ENCODE data around the gene CEACAM4.

The CEACAM4 gene

GRCh38 chr19:41626877-41627276 is at the start of gene CEACAM4:
TSS of gene CEACAM4 (minus strand) at chr19:41627074. CDS start at chr19:41626963, 111 bp downstream.
- peak; percentile 4 for DNase-seq

DNA sequence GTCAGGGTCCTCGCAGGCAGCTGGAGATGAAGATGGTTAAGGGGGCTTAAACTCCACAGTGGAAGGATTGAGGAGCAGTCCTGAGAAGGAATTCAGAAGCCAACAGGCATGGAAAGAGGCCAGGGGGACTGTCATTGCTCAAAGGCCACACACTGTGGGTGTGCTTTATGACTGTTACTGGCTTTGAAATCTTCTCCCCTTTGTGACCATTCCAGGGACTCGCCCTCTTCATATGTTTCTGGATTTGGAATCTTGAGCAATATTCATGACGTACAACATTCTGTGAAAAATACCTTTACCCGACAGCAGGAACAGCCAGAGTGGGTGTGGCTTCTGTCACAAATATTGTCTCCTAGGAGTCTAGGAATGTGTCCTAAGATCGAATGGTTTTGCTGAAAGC is 44.6 kb upstream of the CEACAM4 start:
- no peak for DNase-seq

DNA sequence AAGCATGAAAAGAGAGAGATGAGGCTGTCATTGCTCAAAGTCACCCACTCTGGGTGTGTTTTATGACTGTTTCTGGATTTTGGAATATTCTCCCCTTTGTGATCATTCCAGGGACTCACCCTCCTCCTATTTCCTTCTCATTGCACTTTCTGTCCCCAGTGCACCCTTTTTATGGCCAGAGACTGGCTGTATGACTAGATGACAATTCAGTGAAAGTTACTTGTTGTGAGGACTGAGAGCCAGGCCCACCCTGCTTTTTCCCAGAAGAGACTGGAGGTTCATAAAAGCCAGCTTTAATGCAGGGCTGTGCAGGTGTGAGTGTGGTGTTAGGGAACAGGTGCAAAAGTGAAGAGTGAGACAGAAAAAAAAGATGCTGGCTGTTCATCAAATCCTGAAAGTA is 43.9 kb upstream of the CEACAM4 start:
- no peak for DNase-seq

DNA sequence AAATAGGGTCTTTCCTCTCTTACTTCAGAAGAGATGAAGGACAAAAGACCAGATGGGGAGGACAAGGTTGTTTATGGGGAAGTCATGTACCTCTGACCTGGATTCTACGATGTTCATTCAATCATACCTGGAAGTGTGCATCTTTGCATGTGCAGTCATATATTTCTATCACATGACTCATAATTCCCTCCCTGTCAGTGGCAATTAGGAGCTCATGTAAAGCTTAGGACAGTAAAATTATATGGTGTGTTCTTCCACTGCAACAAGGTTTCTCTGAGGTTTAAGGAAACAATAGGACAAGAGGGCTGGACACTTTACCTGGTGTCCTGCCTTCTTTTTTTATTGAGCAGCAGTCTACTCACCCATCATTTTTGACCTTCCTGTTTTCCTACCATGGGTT is 41.4 kb upstream of the CEACAM4 start:
- DNase-seq, result no peak

GRCh38 chr19:41666075-41666474 is 39.2 kb upstream of the CEACAM4 start:
- DNase-seq, result no peak

- DNase-seq, result peak; percentile 22
Observed at GRCh38 chr19:41657157-41657556, 30.3 kb upstream of the CEACAM4 start.

DNA sequence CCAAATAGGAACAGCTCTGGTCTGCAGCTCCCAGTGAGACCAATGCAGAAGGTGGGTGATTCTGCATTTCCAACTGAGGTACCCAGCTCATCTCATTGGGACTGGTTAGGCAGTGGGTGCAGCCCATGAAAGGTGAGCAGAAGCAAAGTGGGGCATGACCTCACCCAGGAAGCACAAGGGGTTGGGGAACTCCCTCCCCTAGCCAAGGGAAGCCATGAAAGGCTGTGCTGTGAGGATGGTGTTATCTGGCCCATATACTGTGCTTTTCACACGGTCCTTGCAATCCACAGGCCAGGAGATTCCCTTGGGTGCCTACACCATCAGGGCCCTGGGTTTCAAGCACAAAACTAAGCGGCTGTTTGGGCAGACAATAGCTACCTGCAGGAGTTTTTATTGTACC is 29.9 kb upstream of the CEACAM4 start:
- peak; percentile 32 for DNase-seq

GRCh38 chr19:41652250-41652649 is 25.4 kb upstream of the CEACAM4 start:
- DNase-seq, result no peak

DNA sequence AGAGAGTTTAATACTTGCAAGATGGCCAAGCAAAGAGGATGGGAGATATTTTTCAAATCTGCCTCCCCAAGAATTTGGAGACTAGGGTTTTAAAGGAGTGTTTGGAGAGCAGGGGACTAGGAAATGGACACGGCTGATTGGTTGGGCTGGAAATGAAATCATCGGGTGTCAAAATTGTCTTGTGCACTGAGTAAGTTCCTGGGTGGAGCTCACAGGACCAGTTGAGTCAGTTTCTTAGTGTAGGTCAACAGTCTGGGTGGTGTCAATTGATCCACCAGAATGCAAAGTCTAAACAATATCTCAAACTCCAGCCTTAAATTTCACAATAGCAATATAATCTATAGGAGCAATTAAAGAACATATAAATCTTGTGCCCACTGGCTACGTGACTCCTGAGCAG is 23.0 kb upstream of the CEACAM4 start:
- no peak for DNase-seq

DNA sequence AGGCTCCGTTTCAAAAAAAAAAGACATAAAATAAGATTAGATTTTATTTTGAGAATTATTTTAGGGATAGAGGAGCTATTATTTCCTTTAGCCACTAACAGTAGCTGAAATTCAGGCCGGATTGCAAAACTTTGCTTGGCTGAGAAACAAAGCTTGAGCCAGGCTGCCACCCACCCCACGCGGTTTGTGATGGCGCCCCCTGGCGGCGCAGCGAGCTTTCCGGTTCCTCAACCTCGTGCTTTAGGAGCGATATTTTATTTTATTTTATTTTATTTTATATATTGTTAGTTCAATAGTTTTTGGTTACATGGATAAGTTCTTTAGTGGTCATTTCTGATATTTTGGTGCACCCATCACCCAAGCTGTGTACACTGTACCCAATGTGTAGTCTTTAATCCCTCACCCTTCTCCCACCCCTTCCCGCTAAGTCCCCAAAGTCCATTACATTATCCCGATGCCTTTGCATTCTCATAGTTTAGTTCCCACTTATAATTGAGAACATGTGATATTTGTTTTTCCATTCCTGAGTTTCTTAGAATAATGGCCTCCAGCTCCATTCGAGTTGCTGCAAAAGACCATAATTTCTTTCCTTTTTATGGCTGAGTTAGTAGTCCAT is 19.8 kb upstream of the CEACAM4 start:
- DNase-seq, result peak; percentile 22

- DNase-seq, result peak; percentile 79
Observed at GRCh38 chr19:41641879-41642485, 15.1 kb upstream of the CEACAM4 start.

GRCh38 chr19:41638641-41639081 is 11.8 kb upstream of the CEACAM4 start:
- peak; percentile 6 for DNase-seq

DNA sequence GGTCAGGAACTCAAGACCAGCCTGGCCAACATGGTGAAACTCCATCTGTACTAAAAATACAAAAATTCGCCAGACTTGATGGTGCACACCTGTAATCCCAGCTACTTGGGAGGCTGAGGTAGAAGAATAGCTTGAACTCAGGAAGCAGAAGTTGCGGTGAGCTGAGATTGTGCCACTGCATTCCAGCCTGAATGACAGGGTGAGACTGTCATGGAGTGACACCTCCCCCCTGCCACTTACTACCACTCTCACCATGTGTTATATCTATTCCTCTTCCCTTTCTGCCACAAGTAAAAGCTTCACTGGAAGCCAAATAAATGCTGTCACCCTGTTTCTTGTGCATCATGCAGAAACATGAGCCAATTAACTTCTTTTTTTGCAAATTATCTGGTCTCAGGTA is 10.6 kb upstream of the CEACAM4 start:
- DNase-seq, result no peak

GRCh38 chr19:41627966-41628675 is 1.2 kb upstream of the CEACAM4 start:
- DNase-seq, result no peak

DNA sequence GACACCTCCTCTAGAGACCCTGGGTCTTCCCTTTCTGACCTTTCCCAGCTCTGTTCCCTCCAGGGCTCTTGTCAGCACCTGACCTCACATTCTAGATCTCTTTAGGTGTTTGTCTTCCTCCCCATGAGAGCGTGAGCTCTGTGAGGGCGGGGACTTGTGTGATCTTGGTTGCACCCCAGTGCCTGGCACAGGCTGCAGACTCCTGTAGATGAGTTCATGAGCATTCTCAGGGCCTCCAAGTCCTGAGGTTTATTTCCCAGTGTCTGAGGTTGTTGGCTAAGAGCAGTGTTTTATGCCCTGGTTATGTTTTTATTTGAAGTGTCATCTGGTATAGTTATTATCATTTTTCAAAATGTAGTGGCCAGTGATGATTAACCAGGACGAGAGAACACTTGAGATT is 596 bp downstream of the CEACAM4 start:
- no peak for DNase-seq

DNA sequence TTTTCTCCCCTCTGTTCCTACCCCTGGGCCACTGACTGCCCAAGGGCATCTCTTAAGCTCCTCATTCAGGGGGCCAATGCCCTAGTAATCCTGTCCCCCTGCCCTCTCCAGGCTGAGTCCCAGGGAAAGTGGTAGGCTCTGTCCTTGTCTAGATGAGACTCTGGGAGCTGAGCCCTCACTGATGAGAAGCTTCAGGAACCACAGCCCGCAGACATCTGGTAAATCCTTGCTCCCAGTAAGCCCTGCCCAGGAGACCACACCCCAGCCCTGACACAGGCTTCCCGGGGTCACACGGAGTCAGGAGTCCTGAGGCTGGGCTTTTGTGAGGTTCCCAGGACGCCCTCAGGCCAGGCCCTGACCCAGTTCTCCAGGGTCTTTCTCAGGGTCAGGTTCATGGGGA is 1.9 kb downstream of the CEACAM4 start:
- no peak for DNase-seq

DNA sequence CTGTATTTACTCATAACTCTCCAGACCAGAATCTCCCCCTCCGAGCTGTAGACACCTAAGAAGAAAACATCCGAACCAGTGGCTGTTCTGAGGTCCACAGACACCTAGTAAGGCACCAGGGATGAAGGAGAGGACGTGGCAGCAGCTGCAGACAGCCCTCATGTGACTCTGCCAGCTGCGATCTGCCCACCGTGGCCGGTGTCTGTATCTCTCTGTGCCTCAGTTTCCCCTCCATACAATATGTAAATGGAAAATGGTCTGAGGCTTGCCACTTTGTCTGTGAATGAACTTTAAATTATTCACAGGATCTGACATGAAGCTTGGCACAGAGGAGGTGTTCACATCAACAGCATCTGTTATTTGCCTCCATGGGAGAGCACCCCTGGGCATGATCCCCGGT is 2.4 kb downstream of the CEACAM4 start:
- DNase-seq, result no peak

DNA sequence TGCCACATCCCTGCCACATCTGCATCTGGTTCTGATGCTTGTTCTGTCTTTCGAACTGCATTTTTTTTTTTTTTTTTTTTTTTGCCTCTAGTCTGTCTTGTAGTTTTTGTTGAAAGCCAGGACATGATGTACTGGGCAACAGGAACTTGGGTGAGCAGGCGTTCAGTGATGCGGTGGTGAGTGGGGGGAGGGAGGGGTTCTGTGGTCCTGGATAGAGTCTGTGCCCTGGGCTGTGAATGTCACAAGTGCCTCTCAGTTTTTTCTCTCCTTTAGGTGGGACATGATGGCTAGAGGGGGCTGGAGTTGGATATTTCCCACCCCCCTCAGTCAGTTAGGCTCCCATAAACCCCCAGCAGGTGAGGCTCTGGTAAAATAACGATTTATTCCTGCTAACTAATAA is 3.5 kb downstream of the CEACAM4 start:
- no peak for DNase-seq

GRCh38 chr19:41621654-41622053 is 5.2 kb downstream of the CEACAM4 start:
- DNase-seq, result no peak

- no peak for DNase-seq
Observed at GRCh38 chr19:41621226-41621625, 5.6 kb downstream of the CEACAM4 start.

- DNase-seq, result no peak
Observed at GRCh38 chr19:41620171-41620570, 6.7 kb downstream of the CEACAM4 start.

DNA sequence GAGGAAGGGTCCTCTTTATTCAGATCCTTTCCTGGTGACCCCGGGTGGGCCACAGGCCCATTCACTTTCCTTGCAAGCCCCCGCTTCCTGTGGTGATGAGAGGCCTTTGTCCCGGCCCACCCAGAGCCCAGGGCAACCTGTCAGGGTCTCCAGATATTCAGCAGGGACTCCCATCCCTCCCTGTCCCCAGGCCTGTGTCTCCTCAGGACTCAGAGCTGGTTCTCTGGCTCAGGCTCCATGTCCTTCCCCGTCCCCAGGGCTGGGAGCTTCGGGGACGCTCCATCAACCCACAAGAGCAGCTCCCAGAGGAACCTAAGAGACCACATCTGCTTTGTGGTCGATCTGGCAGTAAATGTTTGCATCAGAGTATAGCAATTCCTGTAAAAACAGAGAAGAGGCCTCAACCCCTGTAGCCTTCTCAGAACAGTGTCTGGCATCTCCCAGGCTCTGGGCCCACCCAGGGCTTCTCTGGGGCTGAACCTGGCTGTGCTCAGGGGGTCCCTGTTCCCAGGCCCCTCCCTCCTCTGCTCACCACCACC is 7.8 kb downstream of the CEACAM4 start:
- no peak for DNase-seq

GRCh38 chr19:41617941-41618730 is 8.7 kb downstream of the CEACAM4 start:
- DNase-seq, result no peak

Measured in CD4-positive, alpha-beta T cell treated with Interleukin-17A for 1 hour (primary cell).